Hepatic stellate cell (primary cell): Measurements from ENCODE around the gene APOD.
"Not testable (repeated sequence)": the region's sequence is repeated elsewhere in the genome, so short reads cannot be mapped to it uniquely, and the experiment has no call there.

Experiments
- DNase-seq: peaks from one replicate; pipeline ENCODE4 v3.0.0; 2011; ENCODE audit warnings: low spot score

The APOD gene

GRCh38 chr3:195583831-195584542, at the start of gene APOD:
APOD (minus strand) TSS chr3:195583940; CDS start chr3:195579461, 4,479 bp downstream.
- DNase-seq: no peak

GRCh38 chr3:195633351-195633750, 49.6 kb upstream of the APOD start:
- DNase-seq: not testable (repeated sequence)

GRCh38 chr3:195632501-195633185, 48.9 kb upstream of the APOD start:
- DNase-seq: not testable (repeated sequence)

GRCh38 chr3:195632046-195632445, 48.3 kb upstream of the APOD start:
- DNase-seq: not testable (repeated sequence)

GRCh38 chr3:195630938-195631495, 47.3 kb upstream of the APOD start:
- not testable (repeated sequence) for DNase-seq

- DNase-seq: not testable (repeated sequence)
These were observed 46.6 kb upstream of the APOD start for GRCh38 chr3:195630086-195630917.

- DNase-seq: not testable (repeated sequence)
These were observed 45.9 kb upstream of the APOD start for GRCh38 chr3:195629682-195630081.

GRCh38 chr3:195628386-195628920, 44.7 kb upstream of the APOD start:
- DNase-seq: not testable (repeated sequence)

DNA sequence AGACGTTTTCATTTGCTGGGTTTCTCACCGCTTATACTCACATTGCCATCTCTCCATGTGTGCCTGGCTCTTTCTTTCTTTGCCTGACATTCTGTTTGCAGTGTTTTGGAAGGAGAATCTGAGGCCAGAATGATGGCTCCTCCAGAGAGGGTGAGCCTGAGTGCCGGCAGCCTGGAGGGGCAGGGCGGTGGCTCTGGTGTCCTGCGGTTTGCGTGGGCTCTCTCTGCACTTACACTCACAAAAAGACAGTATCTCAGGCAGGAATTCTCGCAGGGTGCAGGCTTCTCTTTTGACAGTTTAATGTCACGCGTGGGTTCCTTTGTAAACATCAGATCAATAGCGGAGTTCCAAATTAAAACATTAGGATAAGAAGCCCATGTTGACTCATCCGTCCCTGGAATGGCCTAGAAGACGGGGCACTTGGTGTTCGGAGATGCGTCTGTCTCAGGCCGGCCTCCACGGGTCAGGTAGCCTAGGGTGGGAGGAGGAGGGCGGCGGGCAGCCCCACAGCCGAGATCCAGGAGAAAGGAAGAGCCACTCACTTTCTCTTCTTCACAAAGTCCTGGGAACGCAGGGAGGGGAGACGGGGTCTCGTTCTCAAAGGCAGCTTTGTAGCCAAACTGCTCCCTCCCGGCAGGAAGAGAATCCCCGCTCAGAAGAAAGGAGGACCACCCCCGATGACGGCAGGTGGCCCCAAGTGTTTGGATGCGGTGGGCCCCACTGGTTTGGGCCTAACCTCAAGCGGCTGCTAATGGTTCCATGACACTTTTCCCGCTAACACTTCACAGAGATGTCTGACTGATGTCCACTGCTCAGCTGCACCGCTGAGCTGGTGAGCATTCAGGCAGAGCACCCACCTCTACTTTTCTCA, 44.0 kb upstream of the APOD start:
- not testable (repeated sequence) for DNase-seq

DNA sequence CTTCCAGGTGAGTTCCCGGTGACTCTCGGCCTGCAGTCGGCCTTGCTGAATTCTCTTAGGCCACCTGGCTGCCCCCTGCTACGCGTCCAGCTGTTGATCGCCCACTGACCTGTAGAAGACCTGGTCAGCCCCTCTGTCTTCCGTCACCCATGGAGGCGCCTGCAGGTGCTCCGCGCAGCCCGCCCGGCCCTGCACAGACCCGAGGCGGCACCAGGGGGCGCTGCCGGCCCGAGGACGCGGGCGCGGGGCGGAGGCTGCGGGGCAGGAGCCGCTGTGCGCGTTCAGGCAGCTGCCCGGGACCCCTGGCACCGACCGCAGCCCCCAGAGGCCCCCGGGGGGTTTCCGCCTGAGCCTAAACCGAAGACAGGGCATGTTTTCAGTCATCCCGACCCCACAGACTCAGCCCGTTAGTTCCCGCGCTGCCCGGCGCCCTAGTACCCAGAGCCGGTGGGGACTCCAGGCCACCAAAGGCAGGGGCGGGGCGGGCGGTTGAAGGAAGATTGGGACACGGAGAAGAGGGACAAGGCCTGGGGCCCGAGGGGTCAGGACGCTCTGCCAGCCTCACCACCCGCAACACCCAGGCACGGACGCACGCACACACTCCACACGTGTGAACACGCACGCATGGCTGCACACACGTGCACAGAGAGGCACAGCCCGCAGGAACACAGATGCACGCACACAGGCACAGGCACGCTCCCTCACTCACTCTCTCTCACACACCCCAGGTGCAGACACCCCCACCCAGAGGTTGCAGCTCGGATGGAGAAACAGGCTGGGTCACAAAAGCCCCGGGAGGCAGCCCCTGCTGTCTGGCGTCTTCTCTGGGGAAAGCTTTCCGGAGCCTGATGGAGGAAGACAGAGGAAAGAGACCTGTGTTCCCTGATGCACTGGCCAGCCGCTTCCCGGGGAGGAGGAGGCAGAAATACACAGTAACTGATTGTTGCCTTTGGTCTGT, 41.1 kb upstream of the APOD start:
- not testable (repeated sequence) for DNase-seq

GRCh38 chr3:195624171-195624570, 40.4 kb upstream of the APOD start:
- not testable (repeated sequence) for DNase-seq

DNA sequence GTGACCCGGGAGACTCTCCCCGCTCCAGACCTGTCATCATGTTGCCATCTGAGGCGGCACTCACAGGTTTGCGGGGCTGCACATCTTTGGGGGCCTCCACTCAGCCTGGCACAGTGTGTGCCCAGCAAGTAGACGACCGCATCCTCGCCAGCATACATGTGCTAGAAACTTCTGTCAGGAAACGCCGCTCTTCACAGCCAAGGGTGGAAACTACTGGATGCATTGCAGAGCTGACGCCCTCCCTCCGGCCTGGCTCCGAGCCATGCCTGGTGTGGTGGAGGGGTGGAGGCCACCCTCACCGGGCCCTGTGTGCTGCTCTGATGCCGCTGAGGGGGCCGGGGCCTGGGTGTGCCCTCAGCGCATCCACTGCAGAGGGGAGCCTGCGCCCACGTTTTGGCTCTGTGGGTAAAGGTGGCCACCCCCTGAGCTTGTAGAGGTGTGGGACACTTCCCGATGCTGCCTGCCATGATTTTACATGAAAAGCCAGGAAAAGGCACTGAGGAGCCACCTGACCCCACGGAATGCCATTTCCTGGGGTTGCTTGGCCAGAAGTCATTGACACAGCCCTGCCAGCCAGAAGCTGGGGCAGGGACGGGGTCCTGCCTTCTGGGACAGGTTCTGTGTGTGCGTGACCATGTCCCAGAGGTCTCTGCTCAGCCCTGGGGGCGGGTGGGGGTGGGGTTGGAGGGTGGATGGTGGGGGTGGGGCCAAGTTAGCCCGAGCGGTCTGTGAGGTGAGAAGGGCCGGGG, 39.7 kb upstream of the APOD start:
- not testable (repeated sequence) for DNase-seq

DNA sequence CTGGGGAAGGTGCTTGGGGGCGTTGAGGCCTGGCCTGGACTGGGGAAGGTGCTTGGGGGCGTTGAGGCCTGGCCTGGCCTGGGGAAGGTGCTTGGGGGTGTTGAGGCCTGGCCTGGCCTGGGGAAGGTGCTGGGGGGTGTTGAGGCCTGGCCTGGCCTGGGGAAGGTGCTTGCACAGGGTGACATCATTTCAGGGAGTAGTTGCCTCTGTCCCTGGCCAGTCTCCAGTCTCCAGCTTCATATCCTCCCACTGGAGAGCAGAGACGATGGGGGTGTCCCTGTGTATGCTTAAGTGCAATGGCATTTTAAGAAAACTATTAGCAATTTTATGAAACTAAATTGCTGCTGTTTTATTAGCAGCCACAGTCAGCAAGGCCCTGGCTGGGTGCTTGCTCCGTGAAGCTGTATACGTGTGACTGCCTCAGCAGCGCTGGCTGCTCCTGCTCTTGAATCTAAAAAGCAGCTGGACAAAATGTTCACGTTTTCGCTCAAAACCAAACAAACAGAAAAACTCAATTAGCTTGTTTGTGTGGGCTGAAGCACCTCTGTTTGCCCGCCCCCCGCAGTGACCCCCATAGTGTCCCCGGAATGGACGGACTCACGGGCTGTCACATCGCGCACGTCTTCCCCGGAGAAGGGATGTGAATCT, 38.9 kb upstream of the APOD start:
- DNase-seq: not testable (repeated sequence)

DNA sequence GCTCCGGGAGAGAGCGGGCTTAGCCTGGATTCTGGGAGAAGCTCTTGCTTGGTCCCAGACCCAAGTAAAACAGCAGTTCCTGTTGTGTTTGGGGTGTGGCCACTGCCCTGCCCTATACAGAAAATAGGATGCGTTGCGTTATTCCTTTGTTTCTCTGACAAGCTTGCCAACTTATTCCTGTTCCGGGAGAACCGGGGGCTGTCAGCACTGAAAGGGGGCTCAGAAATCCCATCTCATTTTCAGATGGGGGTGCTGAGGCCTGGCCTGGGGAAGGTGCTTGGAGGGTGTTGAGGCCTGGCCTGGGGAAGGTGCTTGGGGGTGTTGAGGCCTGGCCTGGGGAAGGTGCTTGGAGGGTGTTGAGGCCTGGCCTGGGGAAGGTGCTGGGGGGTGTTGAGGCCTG, 38.3 kb upstream of the APOD start:
- not testable (repeated sequence) for DNase-seq

DNA sequence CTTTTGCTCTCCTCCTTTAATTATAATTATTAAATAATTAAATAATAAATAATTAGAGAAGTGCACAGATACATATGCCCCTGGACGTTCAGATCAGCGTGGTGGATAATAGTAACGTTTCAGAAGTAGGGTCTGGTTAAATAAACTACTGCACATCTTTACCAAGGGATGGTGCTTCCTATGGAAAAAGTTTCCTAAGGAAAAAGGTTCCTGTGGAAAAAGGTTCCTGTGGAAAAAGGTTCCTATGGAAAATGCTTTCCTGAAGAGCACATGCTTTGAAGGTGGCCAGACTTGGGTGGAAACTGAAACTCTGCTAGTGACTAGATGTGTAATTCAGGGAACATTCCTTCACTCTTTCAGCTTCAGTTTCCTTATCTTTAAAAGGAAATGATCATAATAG, 37.4 kb upstream of the APOD start:
- not testable (repeated sequence) for DNase-seq

- not testable (repeated sequence) for DNase-seq
These were observed 36.7 kb upstream of the APOD start for GRCh38 chr3:195620476-195620875.

DNA sequence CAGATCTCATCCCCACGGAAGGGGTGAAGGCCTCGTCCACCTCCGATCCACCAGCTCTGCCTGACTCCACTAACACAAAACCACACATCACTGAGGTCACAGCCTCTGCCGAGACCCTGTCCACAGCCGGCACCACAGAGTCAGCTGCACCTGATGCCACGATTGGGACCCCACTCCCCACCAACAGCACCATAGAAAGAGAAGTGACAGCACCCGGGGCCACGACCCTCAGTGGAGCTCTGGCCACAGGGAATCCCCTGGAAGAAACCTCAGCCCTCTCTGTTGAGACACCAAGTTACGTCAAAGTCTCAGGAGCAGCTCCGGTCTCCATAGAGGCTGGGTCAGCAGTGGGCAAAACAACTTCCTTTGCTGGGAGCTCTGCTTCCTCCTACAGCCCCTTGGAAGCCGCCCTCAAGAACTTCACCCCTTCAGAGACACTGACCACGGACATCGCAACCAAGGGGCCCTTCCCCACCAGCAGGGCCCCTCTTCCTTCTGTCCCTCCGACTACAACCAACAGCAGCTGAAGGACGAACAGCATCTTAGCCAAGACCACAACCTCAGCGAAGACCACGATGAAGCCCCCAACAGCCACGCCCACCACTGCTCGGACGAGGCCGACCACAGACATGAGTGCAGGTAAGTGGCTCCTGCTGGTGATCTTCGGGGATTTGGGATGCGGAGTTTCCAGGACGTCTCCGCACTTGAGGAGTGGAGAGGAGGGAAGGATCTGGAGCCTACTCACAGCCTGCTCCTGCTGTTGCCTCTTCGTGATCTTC, 36.0 kb upstream of the APOD start:
- DNase-seq: not testable (repeated sequence)
